H1 (cell line): ENCODE data around the gene HTR1D.

Source experiments
- CHD2 ChIP-seq: IDR thresholded peaks from 2 replicates; pipeline ENCODE4 v1.6.1; 2012; ENCODE audit warnings: low read length, improper control_type of control experiment
- EP300 ChIP-seq, 2 experiments: IDR thresholded peaks; 1 replicate in 1 of 2; 2 replicates in 1 of 2; pipeline ENCODE4 v1.6.1; 2011 to 2012; ENCODE audit warnings: low read depth in 2 of 2, low read length in 2 of 2, mild to moderate bottlenecking in 2 of 2, borderline replicate concordance in 1 of 2, inconsistent platforms in 1 of 2, moderate library complexity in 1 of 2
- POLR2A ChIP-seq, 2 experiments: IDR thresholded peaks; 1 replicate in 1 of 2; 2 replicates in 1 of 2; pipeline ENCODE4 v1.6.1; 2011; ENCODE audit warnings: low read depth in 2 of 2, low read length in 2 of 2, mild to moderate bottlenecking in 2 of 2; ENCODE audit errors: control extremely low read depth in 1 of 2
- TF ChIP-seq, protein P1 (sequence below): IDR thresholded peaks from 2 replicates; pipeline ENCODE4 v1.6.1; 2012; ENCODE audit warnings: inconsistent platforms
- TF ChIP-seq, protein P2 (sequence below), 3 experiments: IDR thresholded peaks; 1 replicate in 2 of 3; 2 replicates in 1 of 3; pipeline versions ENCODE4 v1.5.1 to v1.6.1; 2011; ENCODE audit warnings: low read length in 3 of 3, mild to moderate bottlenecking in 3 of 3, inconsistent platforms in 2 of 3, low read depth in 1 of 3, moderate library complexity in 1 of 3; ENCODE audit not compliant: insufficient read depth in 1 of 3; ENCODE audit errors: control extremely low read depth in 1 of 3

GRCh38 chr1:23238565-23238964 is 21.3 kb upstream of the HTR1D start:
- TF ChIP-seq POLR2A (IDR thresholded peaks at IDR 0.05; ENCODE audit: control extremely low read depth in 1 of 2, low read depth in 2 of 2, low read length in 2 of 2) (no peak), CHD2 (no peak), EP300 (IDR thresholded peaks at IDR 0.05; ENCODE audit: borderline replicate concordance in 1 of 2, low read depth in 2 of 2, low read length in 2 of 2) (no peak)
- TF ChIP-seq, protein P1, sequence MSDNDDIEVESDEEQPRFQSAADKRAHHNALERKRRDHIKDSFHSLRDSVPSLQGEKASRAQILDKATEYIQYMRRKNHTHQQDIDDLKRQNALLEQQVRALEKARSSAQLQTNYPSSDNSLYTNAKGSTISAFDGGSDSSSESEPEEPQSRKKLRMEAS = no peak
- TF ChIP-seq, protein P2, sequence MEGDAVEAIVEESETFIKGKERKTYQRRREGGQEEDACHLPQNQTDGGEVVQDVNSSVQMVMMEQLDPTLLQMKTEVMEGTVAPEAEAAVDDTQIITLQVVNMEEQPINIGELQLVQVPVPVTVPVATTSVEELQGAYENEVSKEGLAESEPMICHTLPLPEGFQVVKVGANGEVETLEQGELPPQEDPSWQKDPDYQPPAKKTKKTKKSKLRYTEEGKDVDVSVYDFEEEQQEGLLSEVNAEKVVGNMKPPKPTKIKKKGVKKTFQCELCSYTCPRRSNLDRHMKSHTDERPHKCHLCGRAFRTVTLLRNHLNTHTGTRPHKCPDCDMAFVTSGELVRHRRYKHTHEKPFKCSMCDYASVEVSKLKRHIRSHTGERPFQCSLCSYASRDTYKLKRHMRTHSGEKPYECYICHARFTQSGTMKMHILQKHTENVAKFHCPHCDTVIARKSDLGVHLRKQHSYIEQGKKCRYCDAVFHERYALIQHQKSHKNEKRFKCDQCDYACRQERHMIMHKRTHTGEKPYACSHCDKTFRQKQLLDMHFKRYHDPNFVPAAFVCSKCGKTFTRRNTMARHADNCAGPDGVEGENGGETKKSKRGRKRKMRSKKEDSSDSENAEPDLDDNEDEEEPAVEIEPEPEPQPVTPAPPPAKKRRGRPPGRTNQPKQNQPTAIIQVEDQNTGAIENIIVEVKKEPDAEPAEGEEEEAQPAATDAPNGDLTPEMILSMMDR (IDR thresholded peaks at IDR 0.05; ENCODE audit: control extremely low read depth in 1 of 3, insufficient read depth in 1 of 3, low read depth in 1 of 3, low read length in 3 of 3) = no peak
